IMR-90 (cell line): ENCODE results near the gene PSMD2. TPM values are rescaled to one million over a fixed set of nuclear protein-coding genes. Genes with fewer than 3 reads are reported as not detected.
"Not testable (repeated sequence)": the region's sequence is repeated elsewhere in the genome, so short reads cannot be mapped to it uniquely, and the experiment has no call there.

Source experiments
- ATAC-seq: fragments of 200-7000 bp; cut with Tn5 transposase; 2 replicates; pipeline ENCODE4 v1.9.1; 2020; ENCODE audit warnings: low read depth, mild to moderate bottlenecking, moderate library complexity
- BruUV-seq: library from RNA; stranded (reverse); fragments of 400-500 nt; replicated peaks from 2 replicates; lab custom pipeline; 2021; lab: Mats Ljungman, UMichigan
- CTCF ChIA-PET: fragments of 300-600 bp; formaldehyde crosslinking; extraction: SDS; loops from one replicate; lab custom pipeline; 2021; ENCODE audit warnings: antibody characterized with exemption; lab: Yijun Ruan, JAX
- POLR2A ChIA-PET: fragments of 300-600 bp; sonication (Branson Sonifier 250); formaldehyde crosslinking; loops from one replicate; lab custom pipeline; 2022; ENCODE audit warnings: antibody characterized with exemption; ENCODE audit not compliant: unreplicated experiment; lab: Charles Lee
- DNase-seq: peaks from one replicate; pipeline ENCODE4 v3.0.0; 2013
- H2AFZ ChIP-seq: replicated peaks from 2 replicates; pipeline ENCODE3; 2013; ENCODE audit warnings: low read length, mild to moderate bottlenecking; ENCODE audit not compliant: poor library complexity
- H2AK5ac ChIP-seq: 2 replicates; pipeline ENCODE4 v1.6.1; 2013; ENCODE audit warnings: low read depth, low read length, inconsistent platforms
- H2AK9ac ChIP-seq: replicated peaks from 2 replicates; pipeline ENCODE3; 2013; ENCODE audit warnings: mild to moderate bottlenecking, low read depth, low read length, moderate library complexity; ENCODE audit not compliant: poor library complexity
- H2BK120ac ChIP-seq: 2 replicates; pipeline ENCODE4 v1.6.1; 2013; ENCODE audit warnings: low read depth, low read length, inconsistent platforms
- H2BK15ac ChIP-seq: 3 replicates; pipeline ENCODE4 v1.6.1; 2013; ENCODE audit warnings: low read depth, low read length, inconsistent platforms
- H2BK20ac ChIP-seq: 2 replicates; pipeline ENCODE4 v1.6.1; 2013; ENCODE audit warnings: low read depth, mild to moderate bottlenecking, inconsistent platforms, low read length, moderate library complexity
- H2BK5ac ChIP-seq: 2 replicates; pipeline ENCODE4 v1.6.1; 2013; ENCODE audit warnings: mild to moderate bottlenecking, low read depth, low read length, inconsistent platforms; ENCODE audit not compliant: poor library complexity, severe bottlenecking
- H3K14ac ChIP-seq: replicated peaks from 2 replicates; pipeline ENCODE4 v1.6.1; 2013; ENCODE audit warnings: low read depth, low read length, inconsistent platforms
- H3K18ac ChIP-seq: 2 replicates; pipeline ENCODE4 v1.6.1; 2013; ENCODE audit warnings: low read depth, low read length, control low read depth
- H3K23ac ChIP-seq: 2 replicates; pipeline ENCODE4 v1.6.1; 2013; ENCODE audit warnings: low read depth, low read length, inconsistent platforms
- H3K27ac ChIP-seq: 2 replicates; pipeline ENCODE4 v1.5.1; 2013; ENCODE audit warnings: mild to moderate bottlenecking, control low read depth, low read length; ENCODE audit not compliant: insufficient read depth
- H3K27me3 ChIP-seq: 2 replicates; pipeline ENCODE4 v1.6.1; 2013; ENCODE audit warnings: low read length; ENCODE audit not compliant: control insufficient read depth, insufficient read depth
- H3K36me3 ChIP-seq: 2 replicates; pipeline ENCODE4 v1.6.1; 2013; ENCODE audit warnings: low read length, mixed read lengths; ENCODE audit not compliant: control insufficient read depth, insufficient read depth
- H3K4ac ChIP-seq: 2 replicates; pipeline ENCODE4 v1.6.1; 2013; ENCODE audit warnings: low read depth, low read length, inconsistent platforms
- H3K4me1 ChIP-seq: 2 replicates; pipeline ENCODE4 v1.6.1; 2013; ENCODE audit warnings: low read length, mixed read lengths; ENCODE audit not compliant: control insufficient read depth, insufficient read depth
- H3K4me2 ChIP-seq: 2 replicates; pipeline ENCODE4 v1.6.1; 2013; ENCODE audit warnings: low read depth, mild to moderate bottlenecking, control low read depth, low read length, moderate library complexity
- H3K4me3 ChIP-seq: 2 replicates; pipeline ENCODE4 v1.5.1; 2013; ENCODE audit warnings: low read depth, mild to moderate bottlenecking, control low read depth, low read length, moderate library complexity; ENCODE audit not compliant: insufficient read depth
- H3K56ac ChIP-seq: 2 replicates; pipeline ENCODE4 v1.6.1; 2013; ENCODE audit warnings: low read length, inconsistent platforms; ENCODE audit not compliant: insufficient read depth; ENCODE audit errors: extremely low read depth
- H3K79me1 ChIP-seq, 2 experiments: 2 replicates each; pipeline ENCODE4 v1.6.1; 2013; ENCODE audit warnings: low read length in 2 of 2, inconsistent platforms in 1 of 2, low read depth in 1 of 2
- H3K9ac ChIP-seq: 2 replicates; pipeline ENCODE4 v1.6.1; 2013; ENCODE audit warnings: low read depth, low read length, control low read depth
- H3K9me1 ChIP-seq: 2 replicates; pipeline ENCODE4 v1.6.1; 2013; ENCODE audit warnings: low read length, inconsistent platforms; ENCODE audit not compliant: insufficient read depth
- H3K9me3 ChIP-seq: 2 replicates; pipeline ENCODE4 v1.6.1; 2013; ENCODE audit warnings: low read length; ENCODE audit not compliant: control insufficient read depth, insufficient read depth
- H4K20me1 ChIP-seq: 2 replicates; pipeline ENCODE4 v1.6.1; 2013; ENCODE audit warnings: low read length, inconsistent platforms; ENCODE audit not compliant: insufficient read depth
- H4K5ac ChIP-seq: 2 replicates; pipeline ENCODE4 v1.6.1; 2013; ENCODE audit warnings: mild to moderate bottlenecking, low read depth, low read length, control low read depth
- H4K8ac ChIP-seq, 2 experiments: 2 replicates each; pipeline ENCODE4 v1.6.1; 2013; ENCODE audit warnings: low read depth in 2 of 2, low read length in 2 of 2, control low read depth in 1 of 2, inconsistent platforms in 1 of 2
- H4K91ac ChIP-seq: 2 replicates; pipeline ENCODE4 v1.6.1; 2013; ENCODE audit warnings: low read depth, low read length, inconsistent platforms; ENCODE audit not compliant: insufficient read depth
- WGBS, 2 experiments: methylation state at CpG; one replicate each; pipeline versions ENCODE4 v1.1.5 to v1.1.7; 2013; ENCODE audit warnings: missing lambda C conversion rate in 2 of 2; ENCODE audit not compliant: insufficient read length in 1 of 2; ENCODE audit errors: extremely low coverage in 2 of 2; 5-methylcytosine and 5-hydroxymethylcytosine counted together
- dilution Hi-C: fragments of 300-500 bp; cut with HindIII; formaldehyde crosslinking; loops from one replicate; pipeline ENCODE4 v1.14.3; 2018; ENCODE audit warnings: low sequenced_read_pairs; ENCODE audit not compliant: unreplicated experiment
- in situ Hi-C: fragments of 300-500 bp; cut with MboI; formaldehyde crosslinking; loops from 3 replicates; pipeline ENCODE4 v1.14.3; 2019; ENCODE audit warnings: low sequenced_read_pairs, inconsistent platforms, mixed read lengths
- intact Hi-C: fragments of 100-400 bp; cut with micrococcal nuclease; formaldehyde crosslinking; loops from 2 replicates; pipeline ENCODE4 v1.10.0; 2022
- polyA plus RNA-seq, 3 experiments: library from polyadenylated mRNA; depleted of rRNA; stranded (reverse); fragments of >200 nt; gene quantifications; 2 replicates each; pipeline ENCODE4 v1.2.3, GENCODE V29; 2012; ENCODE audit warnings: low replicate concordance in 1 of 3
- total RNA-seq: library from RNA; depleted of rRNA; stranded (reverse); fragments of >200 nt; gene quantifications from 2 replicates; pipeline ENCODE4 v1.2.3, GENCODE V29; 2012

PSMD2 gene
- total and polyA plus RNA-seq, 2 of the 4 experiments (the other 2 are of a cell fraction): 514 to 872 TPM

- H2AK9ac ChIP-seq, H3K9me3 ChIP-seq, H3K4ac ChIP-seq, H4K5ac ChIP-seq, H3K27ac ChIP-seq, H2BK15ac ChIP-seq, in situ Hi-C loops, H2BK5ac ChIP-seq, H3K56ac ChIP-seq, H3K14ac ChIP-seq, H3K4me2 ChIP-seq, H2BK120ac ChIP-seq, H3K9ac ChIP-seq, H4K91ac ChIP-seq, H2BK20ac ChIP-seq, H2AFZ ChIP-seq, BruUV-seq, POLR2A ChIA-PET, H4K8ac ChIP-seq, dilution Hi-C loops, H3K18ac ChIP-seq, H3K4me3 ChIP-seq, H3K27me3 ChIP-seq, ATAC-seq, H2AK5ac ChIP-seq, H3K23ac ChIP-seq: not testable (repeated sequence)
- DNase-seq: peak; percentile 44
- WGBS, 2 experiments: 91 to 100% methylated on average over 1 to 14 of the region's 19 CpGs
- intact Hi-C loops: loop anchor here (10.0 kb wide), 1 partner anchor 1435 kb away; no protein-coding TSS in a partner anchor
- Histone ChIP-seq H3K4me1 (peaks cover 38% of the 10 kb centered on the region), H3K36me3 (peaks cover 28% of the 10 kb centered on the region), H3K9me1 (peaks cover 25% of the 10 kb centered on the region), H4K20me1 (peaks cover 35% of the 10 kb centered on the region), H3K79me1 (peaks cover 18 to 76% of the 10 kb centered on the region in 2 experiments; a peak in 3 of 4 replicates)
- CTCF ChIA-PET: interaction anchor here (0.8 to 1.3 kb wide), 3 partner anchors 14 to 20 kb away, joined by 3 to 6 read pairs (median 4); no protein-coding TSS in a partner anchor
Measured at GRCh38 chr3:184339451-184340135, 40.6 kb downstream of the PSMD2 start.
